HAP-1 (cell line): ENCODE measurements around the gene BTBD18.
A peak's percentile ranks its signal among the peaks of the same experiment; 100 is the strongest.
"Not testable (repeated sequence)": the region's sequence is repeated elsewhere in the genome, so short reads cannot be mapped to it uniquely, and the experiment has no call there.

ENCODE experiments used
- DNase-seq, 2 experiments: peaks; one replicate each; pipeline ENCODE4 v3.0.0-alpha.2; 2016 to 2020; ENCODE audit warnings: low spot score in 2 of 2
- H3K27me3 ChIP-seq: fragments of 250-450 bp; sonication (Bioruptor Pico); 2 replicates; pipeline ENCODE4 v1.5.1; 2020; ENCODE audit warnings: low read depth, mild to moderate bottlenecking, moderate library complexity
- H3K36me3 ChIP-seq: fragments of 250-450 bp; sonication (Bioruptor Pico); replicated peaks from 2 replicates; pipeline ENCODE4 v1.5.1; 2020; ENCODE audit warnings: mild to moderate bottlenecking
- H3K4me1 ChIP-seq: fragments of 250-450 bp; sonication (Bioruptor Pico); 2 replicates; pipeline ENCODE4 v1.5.1; 2020; ENCODE audit warnings: mild to moderate bottlenecking
- H3K4me3 ChIP-seq: fragments of 250-450 bp; sonication (Bioruptor Pico); 2 replicates; pipeline ENCODE4 v1.5.1; 2020; ENCODE audit warnings: mild to moderate bottlenecking, moderate library complexity
- H3K9me3 ChIP-seq: fragments of 250-450 bp; sonication (Bioruptor Pico); 2 replicates; pipeline ENCODE4 v1.5.1; 2020; ENCODE audit warnings: mild to moderate bottlenecking, moderate library complexity
- in situ Hi-C: fragments of 300-500 bp; cut with MboI; formaldehyde crosslinking; loops from 3 replicates; pipeline ENCODE4 v1.14.3; 2020; ENCODE audit warnings: low sequenced_read_pairs, inconsistent platforms, mixed read lengths

Gene BTBD18

GRCh38 chr11:57735619-57736298 lies 15.9 kb downstream of the BTBD18 start:
- Histone ChIP-seq H3K4me3 (no peak overlapping the region), H3K4me1 (no peaks in the 10 kb centered on the region; the same call in 1 of the 2 replicates), H3K9me3 (no peaks in the 10 kb centered on the region), H3K36me3 (peaks cover 25% of the 10 kb centered on the region), H3K27me3 (no peaks in the 10 kb centered on the region)
- no peak for DNase-seq
- in situ Hi-C loops = no loop called here

- in situ Hi-C loops = no loop called here
- no peak for DNase-seq
- Histone ChIP-seq H3K4me1 (peaks cover 16% of the 10 kb centered on the region), H3K36me3 (peaks cover 8% of the 10 kb centered on the region), H3K27me3 (no peaks in the 10 kb centered on the region), H3K9me3 (no peaks in the 10 kb centered on the region), H3K4me3 (no peak overlapping the region)
Measured at GRCh38 chr11:57732661-57733060, 19.0 kb downstream of the BTBD18 start.

- no peaks in the 10 kb centered on the region for H3K27me3 ChIP-seq
- peaks cover 20% of the 10 kb centered on the region for H3K4me1 ChIP-seq
- no peaks in the 10 kb centered on the region; the same call in none of the 2 replicates for H3K36me3 ChIP-seq
- DNase-seq = peak in 1 of 2 experiments; percentile 33
- H3K4me3 ChIP-seq = no peak overlapping the region
- H3K9me3 ChIP-seq = no peaks in the 10 kb centered on the region
- in situ Hi-C loops = no loop called here
Measured at GRCh38 chr11:57729479-57729878, 22.1 kb downstream of the BTBD18 start.

GRCh38 chr11:57728829-57729228 lies 22.8 kb downstream of the BTBD18 start:
- H3K36me3 ChIP-seq = peaks cover 5% of the 10 kb centered on the region
- DNase-seq = no peak
- H3K27me3 ChIP-seq = no peaks in the 10 kb centered on the region
- peaks cover 20% of the 10 kb centered on the region for H3K4me1 ChIP-seq
- in situ Hi-C loops = no loop called here
- H3K9me3 ChIP-seq = no peaks in the 10 kb centered on the region
- H3K4me3 ChIP-seq = no peak overlapping the region

- Histone ChIP-seq H3K9me3 (no peaks in the 10 kb centered on the region), H3K27me3 (no peaks in the 10 kb centered on the region), H3K4me1 (peaks cover 20% of the 10 kb centered on the region), H3K4me3 (no peak overlapping the region), H3K36me3 (peaks cover 14% of the 10 kb centered on the region)
- in situ Hi-C loops = no loop called here
- DNase-seq = no peak
Measured at GRCh38 chr11:57727185-57727584, 24.4 kb downstream of the BTBD18 start.

- peaks cover 30% of the 10 kb centered on the region for H3K36me3 ChIP-seq
- H3K4me1 ChIP-seq, H3K27me3 ChIP-seq, DNase-seq, H3K9me3 ChIP-seq, in situ Hi-C loops, H3K4me3 ChIP-seq: not testable (repeated sequence)
Measured at GRCh38 chr11:57716726-57717125, 34.9 kb downstream of the BTBD18 start.

GRCh38 chr11:57713835-57714234 lies 37.8 kb downstream of the BTBD18 start:
- Histone ChIP-seq H3K4me3 (peak overlapping the region; percentile 87), H3K27me3 (no peaks in the 10 kb centered on the region), H3K9me3 (no peaks in the 10 kb centered on the region), H3K36me3 (peaks cover 19% of the 10 kb centered on the region), H3K4me1 (peaks cover 11% of the 10 kb centered on the region)
- in situ Hi-C loops = no loop called here
- DNase-seq = no peak

GRCh38 chr11:57712256-57713150 lies 39.1 kb downstream of the BTBD18 start, which contains the start of gene TMX2:
Gene TMX2 (plus strand): TSS chr11:57712593. CDS start chr11:57712619, 26 bp downstream.
- peak; percentile 95 to 99 for DNase-seq
- peaks cover 11% of the 10 kb centered on the region for H3K4me1 ChIP-seq
- in situ Hi-C loops = no loop called here
- peaks cover 12% of the 10 kb centered on the region for H3K36me3 ChIP-seq
- H3K4me3 ChIP-seq = peak within 1 kb of the TSS; percentile 87
- H3K27me3 ChIP-seq = no peaks in the 10 kb centered on the region
- no peaks in the 10 kb centered on the region for H3K9me3 ChIP-seq

- Histone ChIP-seq H3K4me1 (peaks cover 11% of the 10 kb centered on the region), H3K36me3 (peaks cover 12% of the 10 kb centered on the region), H3K27me3 (no peaks in the 10 kb centered on the region), H3K9me3 (no peaks in the 10 kb centered on the region), H3K4me3 (peak within 1 kb of the TSS; percentile 87)
- DNase-seq = peak; percentile 83 to 91
- in situ Hi-C loops = no loop called here
Measured at GRCh38 chr11:57711414-57712255, 40.0 kb downstream of the BTBD18 start, which contains the start of gene MED19. Gene MED19 (minus strand): TSS chr11:57712215. CDS start chr11:57712179, 36 bp downstream.

- in situ Hi-C loops = no loop called here
- no peak for DNase-seq
- Histone ChIP-seq H3K36me3 (peaks cover 10% of the 10 kb centered on the region), H3K4me1 (peaks cover 13% of the 10 kb centered on the region), H3K9me3 (no peaks in the 10 kb centered on the region), H3K27me3 (no peaks in the 10 kb centered on the region), H3K4me3 (no peak overlapping the region)
Measured at GRCh38 chr11:57709802-57710367, 41.7 kb downstream of the BTBD18 start.

GRCh38 chr11:57705432-57705831 lies 46.2 kb downstream of the BTBD18 start:
- H3K9me3 ChIP-seq, DNase-seq, H3K4me3 ChIP-seq, in situ Hi-C loops, H3K27me3 ChIP-seq, H3K4me1 ChIP-seq: not testable (repeated sequence)
- H3K36me3 ChIP-seq = peaks cover 26% of the 10 kb centered on the region

- peaks cover 28% of the 10 kb centered on the region for H3K36me3 ChIP-seq
- no peaks in the 10 kb centered on the region for H3K9me3 ChIP-seq
- in situ Hi-C loops = no loop called here
- no peak overlapping the region for H3K4me3 ChIP-seq
- no peaks in the 10 kb centered on the region for H3K27me3 ChIP-seq
- no peak for DNase-seq
- H3K4me1 ChIP-seq = 0 out of 2 replicates have a peak, but pooled peaks cover 2% of the 10 kb centered on the region
Measured at GRCh38 chr11:57704932-57705331, 46.7 kb downstream of the BTBD18 start.

GRCh38 chr11:57703341-57703740 lies 48.3 kb downstream of the BTBD18 start:
- in situ Hi-C loops = no loop called here
- Histone ChIP-seq H3K9me3 (no peaks in the 10 kb centered on the region), H3K36me3 (peaks cover 44% of the 10 kb centered on the region), H3K4me1 (0 out of 2 replicates have a peak, but pooled peaks cover 2% of the 10 kb centered on the region), H3K4me3 (no peak overlapping the region), H3K27me3 (no peaks in the 10 kb centered on the region)
- DNase-seq = no peak
